HEK293 (cell line): ENCODE results near the gene GH1.

Experiments used
- CTCF ChIA-PET: fragments of 350-600 bp; formaldehyde crosslinking; extraction: SDS; loops from one replicate; lab custom pipeline; 2021; ENCODE audit warnings: antibody characterized with exemption; lab: Yijun Ruan, JAX
- POLR2A ChIA-PET: fragments of 300-600 bp; formaldehyde crosslinking; extraction: SDS; loops from one replicate; lab custom pipeline; 2020; ENCODE audit warnings: antibody characterized with exemption, inconsistent platforms; lab: Yijun Ruan, JAX
- H3K27ac ChIP-seq: fragments of 200-500 bp; sonication (Bioruptor generic); 2 replicates; pipeline ENCODE4 v1.5.1; 2014; ENCODE audit warnings: low read depth, low read length, control low read depth, inconsistent platforms; ENCODE audit errors: extremely low read depth
- H3K36me3 ChIP-seq, 2 experiments: fragments of 200-500 bp in 1 of 2; sonication (Bioruptor generic) in 1 of 2; 1 replicate in 1 of 2; 2 replicates in 1 of 2; pipeline ENCODE4 v1.5.1; 2014 to 2017; ENCODE audit warnings: inconsistent platforms in 2 of 2, low read length in 2 of 2; ENCODE audit not compliant: control insufficient read depth in 2 of 2, insufficient read depth in 1 of 2
- H3K4me1 ChIP-seq: fragments of 200-500 bp; sonication (Bioruptor generic); 2 replicates; pipeline ENCODE4 v1.5.1; 2014; ENCODE audit warnings: mild to moderate bottlenecking, low read length, inconsistent platforms; ENCODE audit not compliant: control insufficient read depth, insufficient read depth
- H3K4me3 ChIP-seq: 2 replicates; pipeline ENCODE4 v1.5.1; 2011; ENCODE audit warnings: low read depth, mild to moderate bottlenecking, control low read depth, low read length, moderate library complexity
- H3K9me3 ChIP-seq: fragments of 200-500 bp; sonication (Bioruptor generic); 2 replicates; pipeline ENCODE4 v1.5.1; 2014; ENCODE audit warnings: low read depth, low read length, inconsistent platforms; ENCODE audit not compliant: control insufficient read depth, insufficient read depth
- GFI1B ChIP-seq: fragments of 450-650 bp; formaldehyde crosslinking; IDR thresholded peaks from 2 replicates; pipeline ENCODE4 v1.5.1; 2016; ENCODE audit warnings: missing biosample characterization, missing genetic modification characterization
- GLI2 ChIP-seq: fragments of 450-650 bp; formaldehyde crosslinking; IDR thresholded peaks from 2 replicates; pipeline ENCODE4; 2017; ENCODE audit warnings: missing biosample characterization, missing genetic modification characterization, low read depth, borderline replicate concordance
- KLF1 ChIP-seq: fragments of 450-650 bp; formaldehyde crosslinking; IDR thresholded peaks from 2 replicates; pipeline ENCODE4 v1.5.1; 2016; ENCODE audit warnings: missing biosample characterization, missing genetic modification characterization
- KLF7 ChIP-seq: fragments of 450-650 bp; formaldehyde crosslinking; IDR thresholded peaks from 2 replicates; pipeline ENCODE4 v1.5.1; 2016; ENCODE audit warnings: missing biosample characterization, missing genetic modification characterization, borderline replicate concordance
- KLF9 ChIP-seq: fragments of 450-650 bp; formaldehyde crosslinking; IDR thresholded peaks from 2 replicates; pipeline ENCODE4 v1.5.1; 2016; ENCODE audit warnings: missing biosample characterization, missing genetic modification characterization, low read depth
- OVOL3 ChIP-seq: fragments of 450-650 bp; formaldehyde crosslinking; IDR thresholded peaks from 2 replicates; pipeline ENCODE4 v1.5.1; 2016; ENCODE audit warnings: missing biosample characterization, missing genetic modification characterization
- REPIN1 ChIP-seq: fragments of 450-650 bp; formaldehyde crosslinking; IDR thresholded peaks from 2 replicates; pipeline ENCODE4 v1.5.1; 2017; ENCODE audit warnings: missing biosample characterization, missing genetic modification characterization, low read depth
- SALL2 ChIP-seq: fragments of 450-650 bp; formaldehyde crosslinking; IDR thresholded peaks from 2 replicates; pipeline ENCODE4 v1.5.0; 2017; ENCODE audit warnings: missing biosample characterization, mild to moderate bottlenecking, missing genetic modification characterization, borderline replicate concordance
- TCF7L2 ChIP-seq: IDR thresholded peaks from 2 replicates; pipeline ENCODE4 v1.6.1; 2011; ENCODE audit warnings: low read depth, mild to moderate bottlenecking, inconsistent platforms, low read length, moderate library complexity, borderline replicate concordance
- TRIM28 ChIP-seq: IDR thresholded peaks from 2 replicates; pipeline ENCODE4 v1.6.1; 2011; ENCODE audit warnings: low read length, control low read depth, borderline replicate concordance
- YY1 ChIP-seq: fragments of 450-650 bp; formaldehyde crosslinking; IDR thresholded peaks from 2 replicates; pipeline ENCODE4 v1.5.1; 2018; ENCODE audit warnings: missing biosample characterization, missing genetic modification characterization
- ZBTB26 ChIP-seq: fragments of 450-650 bp; formaldehyde crosslinking; optimal IDR thresholded peaks from 2 replicates; pipeline ENCODE3; 2016; ENCODE audit warnings: missing biosample characterization, mild to moderate bottlenecking, missing genetic modification characterization
- ZFP41 ChIP-seq: fragments of 450-650 bp; formaldehyde crosslinking; IDR thresholded peaks from 2 replicates; pipeline ENCODE4 v1.5.1; 2016; ENCODE audit warnings: missing biosample characterization, missing genetic modification characterization, borderline replicate concordance
- ZNF19 ChIP-seq: fragments of 450-650 bp; formaldehyde crosslinking; IDR thresholded peaks from 2 replicates; pipeline ENCODE4; 2016; ENCODE audit warnings: missing biosample characterization, missing genetic modification characterization, low read depth
- ZNF24 ChIP-seq: fragments of 450-650 bp; formaldehyde crosslinking; IDR thresholded peaks from 2 replicates; pipeline ENCODE4 v1.5.1; 2016; ENCODE audit warnings: missing biosample characterization, missing genetic modification characterization
- ZNF248 ChIP-seq: fragments of 450-650 bp; formaldehyde crosslinking; IDR thresholded peaks from 2 replicates; pipeline ENCODE4 v1.5.1; 2017; ENCODE audit warnings: missing biosample characterization, missing genetic modification characterization
- ZNF266 ChIP-seq: fragments of 450-650 bp; formaldehyde crosslinking; IDR thresholded peaks from 2 replicates; pipeline ENCODE4 v1.5.1; 2016; ENCODE audit warnings: missing biosample characterization, missing genetic modification characterization, low read depth
- ZNF274 ChIP-seq, 2 experiments: fragments of 200-500 bp in 1 of 2; fragments of 450-650 bp in 1 of 2; sonication (Bioruptor generic) in 1 of 2; formaldehyde crosslinking in 1 of 2; IDR thresholded peaks; 2 replicates each; pipeline versions ENCODE4 v1.5.1 to v1.6.1; 2014 to 2016; ENCODE audit warnings: borderline replicate concordance in 1 of 2, inconsistent platforms in 1 of 2, low read length in 1 of 2, missing biosample characterization in 1 of 2, missing genetic modification characterization in 1 of 2
- ZNF350 ChIP-seq: fragments of 450-650 bp; formaldehyde crosslinking; IDR thresholded peaks from 2 replicates; pipeline ENCODE4 v1.5.0; 2017; ENCODE audit warnings: missing biosample characterization, mild to moderate bottlenecking, missing genetic modification characterization
- ZNF48 ChIP-seq: fragments of 450-650 bp; formaldehyde crosslinking; IDR thresholded peaks from 2 replicates; pipeline ENCODE4 v1.5.1; 2016; ENCODE audit warnings: missing biosample characterization, missing genetic modification characterization
- ZNF530 ChIP-seq: fragments of 450-650 bp; formaldehyde crosslinking; IDR thresholded peaks from 2 replicates; pipeline ENCODE4 v1.5.1; 2016; ENCODE audit warnings: low read depth, missing biosample characterization, missing genetic modification characterization
- ZNF558 ChIP-seq: fragments of 450-650 bp; formaldehyde crosslinking; IDR thresholded peaks from 2 replicates; pipeline ENCODE4 v1.5.1; 2016; ENCODE audit warnings: missing biosample characterization, missing genetic modification characterization
- ZNF560 ChIP-seq: fragments of 450-650 bp; formaldehyde crosslinking; IDR thresholded peaks from 2 replicates; pipeline ENCODE4 v1.5.1; 2017; ENCODE audit warnings: missing biosample characterization, missing genetic modification characterization, borderline replicate concordance
- ZNF571 ChIP-seq: fragments of 450-650 bp; formaldehyde crosslinking; IDR thresholded peaks from 2 replicates; pipeline ENCODE4 v1.5.0; 2017; ENCODE audit warnings: missing biosample characterization, missing genetic modification characterization
- ZNF585B ChIP-seq: fragments of 450-650 bp; formaldehyde crosslinking; IDR thresholded peaks from 2 replicates; pipeline ENCODE4 v1.5.1; 2016; ENCODE audit warnings: missing biosample characterization, missing genetic modification characterization
- ZNF621 ChIP-seq: fragments of 450-650 bp; formaldehyde crosslinking; IDR thresholded peaks from 2 replicates; pipeline ENCODE4 v1.5.1; 2017; ENCODE audit warnings: missing biosample characterization, missing genetic modification characterization
- ZNF76 ChIP-seq: fragments of 450-650 bp; formaldehyde crosslinking; IDR thresholded peaks from 2 replicates; pipeline ENCODE4; 2016; ENCODE audit warnings: low read depth, missing biosample characterization, missing genetic modification characterization, borderline replicate concordance
- ZNF777 ChIP-seq: fragments of 450-650 bp; formaldehyde crosslinking; IDR thresholded peaks from 2 replicates; pipeline ENCODE4 v1.5.1; 2017; ENCODE audit warnings: missing biosample characterization, missing genetic modification characterization, borderline replicate concordance
- ZXDB ChIP-seq: fragments of 450-650 bp; formaldehyde crosslinking; IDR thresholded peaks from 2 replicates; pipeline ENCODE4 v1.5.1; 2016; ENCODE audit warnings: missing biosample characterization, missing genetic modification characterization
- TF ChIP-seq, protein P1 (sequence below): fragments of 450-650 bp; formaldehyde crosslinking; IDR thresholded peaks from 2 replicates; pipeline ENCODE4 v1.5.1; 2017; ENCODE audit warnings: missing biosample characterization, missing genetic modification characterization

Gene GH1

DNA sequence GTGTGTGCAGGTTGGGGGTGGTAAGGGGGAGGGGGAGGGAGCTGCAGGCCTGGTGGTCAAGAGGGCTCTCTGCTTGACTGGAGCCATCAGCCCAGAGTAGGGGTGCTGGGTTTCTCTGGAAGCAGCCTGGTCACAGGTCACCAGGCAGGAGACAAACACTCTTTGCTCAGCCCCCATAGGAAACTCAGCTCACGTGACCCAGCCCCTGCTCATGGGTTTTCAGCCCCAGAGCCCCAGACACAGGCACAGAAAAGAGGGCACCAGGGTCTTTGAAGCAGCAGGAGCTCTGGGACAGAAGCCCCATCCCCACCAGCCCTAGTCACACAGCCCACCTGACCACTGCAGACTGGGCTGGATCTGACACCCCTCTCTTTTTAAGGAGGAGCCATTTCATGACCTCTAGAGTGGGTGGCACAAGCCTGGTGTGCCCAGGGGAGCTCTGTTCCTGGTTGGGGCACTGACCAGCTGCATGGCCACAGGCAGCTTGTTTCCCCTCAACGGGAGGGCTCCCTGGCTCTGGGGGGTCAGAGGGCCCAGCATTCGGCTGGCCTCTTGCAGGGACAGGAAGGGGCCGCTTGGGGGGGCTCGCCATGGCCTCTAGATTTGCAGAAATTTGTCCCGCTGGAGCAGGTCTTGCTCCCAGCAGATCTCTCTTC lies 27.3 kb upstream of the GH1 start:
- POLR2A ChIA-PET, result interaction anchor here (0.6 kb wide), 2 partner anchors 92 to 620 kb away, joined by 3 read pairs; no protein-coding TSS in a partner anchor

DNA sequence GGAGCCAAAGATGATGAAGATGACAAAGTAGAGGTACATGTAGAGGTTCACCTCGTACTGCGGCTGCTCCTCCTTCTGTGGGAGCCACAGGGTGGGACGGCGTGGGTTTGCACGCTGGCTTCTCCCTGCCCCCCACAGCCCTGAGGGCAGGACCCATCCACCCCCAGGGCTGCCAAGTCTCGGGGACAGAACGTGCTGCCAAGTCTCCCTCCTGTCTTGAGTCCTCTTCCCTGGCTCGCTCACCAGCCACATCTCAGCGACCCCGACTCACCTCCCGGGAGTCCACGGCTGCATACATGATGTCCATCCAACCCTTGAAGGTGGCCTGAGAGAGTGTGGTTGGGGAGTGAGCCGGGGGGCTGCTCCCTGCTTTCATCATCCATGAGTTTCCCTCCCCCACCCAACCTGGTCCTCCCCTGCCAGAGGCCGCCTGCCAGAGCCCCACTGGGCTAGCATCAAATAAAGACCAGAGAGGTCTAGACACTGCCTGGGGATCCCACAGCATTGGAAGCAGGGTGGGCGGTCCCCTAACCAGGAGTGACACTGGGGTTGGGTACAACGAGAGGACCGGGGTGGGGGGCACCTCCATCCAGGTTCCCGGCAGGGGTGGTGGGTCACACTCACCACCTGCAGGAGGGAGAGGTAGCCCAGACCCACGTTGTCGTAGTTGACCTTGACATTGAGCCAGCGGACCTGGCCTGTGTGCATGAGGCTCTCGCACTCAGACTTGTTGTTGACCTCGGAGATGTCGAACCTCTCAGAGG lies 26.3 kb upstream of the GH1 start:
- POLR2A ChIA-PET, result no interaction called here
- CTCF ChIA-PET, result interaction anchor here (2.1 to 2.9 kb wide), 2 partner anchors 23 to 26 kb away, joined by 8 to 34 read pairs; partner anchors contain the start of gene GH1
- H3K4me3 ChIP-seq, result no peak overlapping the region
- TF ChIP-seq ZNF24 (tag by site-specific recombination) (no peak), TRIM28 (no peak), ZNF558 (no peak), GLI2 (tag by site-specific recombination) (no peak)
- TF ChIP-seq, all 188 proteins: peak for 0
- Histone ChIP-seq H3K27ac (no peak overlapping the region), H3K4me1 (no peaks in the 10 kb centered on the region), H3K36me3 (no peaks in the 10 kb centered on the region), H3K9me3 (no peaks in the 10 kb centered on the region)

More for the DNA sequence above, 27.3 kb upstream of the GH1 start:
- H3K4me3 ChIP-seq, result no peak overlapping the region
- no peak overlapping the region for H3K27ac ChIP-seq
- CTCF ChIA-PET, result interaction anchor here (0.6 to 2.9 kb wide), 30 partner anchors 9 to 518 kb away, joined by 3 to 34 read pairs (median 5); partner anchors contain the start of genes CSHL1, ERN1 and GH1
- H3K36me3 ChIP-seq, result no peaks in the 10 kb centered on the region
- H3K9me3 ChIP-seq, result no peaks in the 10 kb centered on the region
- TF ChIP-seq ZNF621 (tag by site-specific recombination) (no peak), ZNF777 (tag by site-specific recombination) (no peak), KLF7 (tag by site-specific recombination) (no peak), ZNF266 (tag by site-specific recombination) (no peak), YY1 (no peak), ZNF560 (tag by site-specific recombination) (no peak), ZFP41 (tag by site-specific recombination) (no peak), ZBTB26 (no peak), ZNF530 (tag by site-specific recombination) (no peak), OVOL3 (tag by site-specific recombination) (no peak), ZNF585B (tag by site-specific recombination) (no peak), GFI1B (tag by site-specific recombination) (no peak), REPIN1 (no peak)
- H3K4me1 ChIP-seq, result no peaks in the 10 kb centered on the region

- Histone ChIP-seq H3K27ac (no peak overlapping the region), H3K9me3 (no peaks in the 10 kb centered on the region), H3K4me3 (no peak overlapping the region), H3K4me1 (no peaks in the 10 kb centered on the region), H3K36me3 (no peaks in the 10 kb centered on the region)
- POLR2A ChIA-PET, result no interaction called here
- CTCF ChIA-PET, result interaction anchor here (0.6 to 0.7 kb wide), 2 partner anchors 22 to 167 kb away, joined by 3 read pairs; no protein-coding TSS in a partner anchor
- no peak for TF ChIP-seq KLF9 (tag by site-specific recombination)
- TF ChIP-seq ZNF48 (tag by site-specific recombination), result no peak
- no peak for TF ChIP-seq TCF7L2
- TF ChIP-seq ZXDB (tag by site-specific recombination), result no peak
- no peak for TF ChIP-seq KLF1 (tag by site-specific recombination)
- no peak for TF ChIP-seq ZNF19 (tag by site-specific recombination)
- no peak for TF ChIP-seq SALL2 (tag by site-specific recombination)
- no peak for TF ChIP-seq ZNF571 (tag by site-specific recombination)
- TF ChIP-seq, protein P1, sequence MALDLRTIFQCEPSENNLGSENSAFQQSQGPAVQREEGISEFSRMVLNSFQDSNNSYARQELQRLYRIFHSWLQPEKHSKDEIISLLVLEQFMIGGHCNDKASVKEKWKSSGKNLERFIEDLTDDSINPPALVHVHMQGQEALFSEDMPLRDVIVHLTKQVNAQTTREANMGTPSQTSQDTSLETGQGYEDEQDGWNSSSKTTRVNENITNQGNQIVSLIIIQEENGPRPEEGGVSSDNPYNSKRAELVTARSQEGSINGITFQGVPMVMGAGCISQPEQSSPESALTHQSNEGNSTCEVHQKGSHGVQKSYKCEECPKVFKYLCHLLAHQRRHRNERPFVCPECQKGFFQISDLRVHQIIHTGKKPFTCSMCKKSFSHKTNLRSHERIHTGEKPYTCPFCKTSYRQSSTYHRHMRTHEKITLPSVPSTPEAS, result no peak
- no peak for TF ChIP-seq ZNF76
- TF ChIP-seq ZNF248, result no peak
- no peak for TF ChIP-seq ZNF274 (IDR thresholded peaks at IDR 0.05; ENCODE audit: low read length)
- TF ChIP-seq ZNF274 (tag by site-specific recombination; IDR thresholded peaks at IDR 0.05; ENCODE audit: borderline replicate concordance), result no peak
- no peak for TF ChIP-seq ZNF350 (tag by site-specific recombination)
Observed at GRCh38 chr17:63943745-63944144, 25.1 kb upstream of the GH1 start.
